Measurements from ENCODE around the gene PRPH. TPM values are rescaled to one million over a fixed set of nuclear protein-coding genes. Genes with fewer than 3 reads are reported as not detected.

The PRPH gene
- total and polyA plus RNA-seq, 9 of the 15 experiments (the other 6 are each of a cell fraction or from before 2014, with no cell fraction given), result 0.27 to 1.9 (median 1.3) TPM; not detected in 1

- TF ChIP-seq SMARCB1 (IDR thresholded peaks at IDR 0.05; ENCODE audit: insufficient read length, low read depth) (no peak), NR2F6 (CRISPR knock-in tag; IDR thresholded peaks at IDR 0.05) (no peak), CC2D1A (IDR thresholded peaks at IDR 0.05) (no peak)
Observed at GRCh38 chr12:49287876-49288275, 7.1 kb upstream of the PRPH start (continued).

GRCh38 chr12:49288412-49288853 lies 6.5 kb upstream of the PRPH start:
- no peaks in the 10 kb centered on the region; the same call in 2 of the 3 replicates for H3K79me2 ChIP-seq (ENCODE audit: control insufficient read depth, insufficient read depth, low read length)
- H3K27ac ChIP-seq (ENCODE audit: extremely low read depth, low read depth, low read length), result no peak overlapping the region
- WGBS (ENCODE audit: insufficient coverage, low coverage, missing lambda C conversion rate), result under 1% methylated on average over 11 of the region's 11 CpGs
- H4K20me1 ChIP-seq (replicated peaks; ENCODE audit: control insufficient read depth, insufficient read depth, low read length), result peaks cover 3% of the 10 kb centered on the region; the same call in 1 of the 2 replicates
- FAIRE-seq (peak; percentile 99), DNase-seq (ENCODE audit: extremely low read depth in 1 of 4, low spot score in 3 of 4) (peak; percentile 68 to 77 (median 76)), ATAC-seq (peak; percentile 65)
- no TSS peak for BruUV-seq (replicated peaks)
- H3K9me3 ChIP-seq (replicated peaks; ENCODE audit: control insufficient read depth, insufficient read depth, low read depth, low read length), result no peaks in the 10 kb centered on the region
- no peaks in the 10 kb centered on the region for H3K36me3 ChIP-seq (ENCODE audit: control insufficient read depth, insufficient read depth, low read length)
- POLR2A ChIA-PET, result interaction anchor here (1.2 to 2.5 kb wide), 7 partner anchors 13 to 54 kb away, joined by 4 to 9 read pairs (median 6); partner anchors contain the start of genes TROAP and TUBA1C
- peaks cover 5 to 14% of the 10 kb centered on the region in 2 experiments for H3K4me1 ChIP-seq (replicated peaks in 1 of 2; ENCODE audit: control insufficient read depth in 2 of 2, insufficient read depth in 2 of 2, low read length in 2 of 2)
- in situ Hi-C loops (cut with MboI), result loop anchor here (5.0 kb wide), 2 partner anchors 49 to 234 kb away; partner anchors contain the start of gene C1QL4
- no peak overlapping the region for H3K4me3 ChIP-seq
- H2AFZ ChIP-seq (ENCODE audit: low read depth, low read length), result 0 out of 2 replicates have a peak overlapping the region, but pooled peaks have one; percentile 13
- no peak overlapping the region for H3K4me2 ChIP-seq (ENCODE audit: insufficient read depth, low read length)
- no peak overlapping the region for H3K9ac ChIP-seq (ENCODE audit: insufficient read depth in 1 of 2, low read depth in 2 of 2, low read length in 2 of 2)
- H3K27me3 ChIP-seq (ENCODE audit: control insufficient read depth in 2 of 2, insufficient read depth in 2 of 2, low read length in 2 of 2), result no peaks in the 10 kb centered on the region
- CTCF ChIA-PET (ENCODE audit: low intra/inter-chr PET ratio), result interaction anchor here (0.5 to 3.8 kb wide), 11 partner anchors 8 to 226 kb away, joined by 3 to 49 read pairs (median 4); partner anchors contain the start of gene C1QL4
- no peaks in the 10 kb centered on the region for H3K9me1 ChIP-seq (ENCODE audit: control insufficient read depth, insufficient read depth, low read length)
- intact Hi-C loops (cut with micrococcal nuclease), result loop anchor here (1.0 kb wide), 2 partner anchors 54 to 69 kb away; no protein-coding TSS in a partner anchor
- TF ChIP-seq MCM2 (IDR thresholded peaks at IDR 0.05; ENCODE audit: low read depth) (no peak), STAG1 (CRISPR knock-in tag; IDR thresholded peaks at IDR 0.05; ENCODE audit: borderline replicate concordance) (peak; percentile 37; the same call in 1 of the 2 replicates), USF2 (CRISPR knock-in tag; IDR thresholded peaks at IDR 0.05) (no peak), VEZF1 (CRISPR knock-in tag; IDR thresholded peaks at IDR 0.05) (peak; percentile 40; the same call in 1 of the 2 replicates), NFE2 (IDR thresholded peaks at IDR 0.05; ENCODE audit: low read depth) (peak; percentile 15; the same call in 1 of the 2 replicates), CREB1 (IDR thresholded peaks at IDR 0.05) (peak; percentile 50; the same call in 1 of the 2 replicates), CREB1 (CRISPR knock-in tag; IDR thresholded peaks at IDR 0.05) (peak; percentile 82), DIDO1 (tag; IDR thresholded peaks at IDR 0.05; ENCODE audit: low read depth) (no peak), KLF6 (CRISPR knock-in tag; IDR thresholded peaks at IDR 0.05; ENCODE audit: borderline replicate concordance) (no peak), RHOXF2B (CRISPR knock-in tag; conservative IDR thresholded peaks at IDR 0.05) (no peak), SIN3B (IDR thresholded peaks at IDR 0.05; ENCODE audit: low read depth) (0 out of 2 replicates have a peak, but pooled peaks have one; percentile 30), SMARCC2 (IDR thresholded peaks at IDR 0.05; ENCODE audit: low read depth) (no peak), E2F6 (IDR thresholded peaks at IDR 0.05; ENCODE audit: borderline replicate concordance in 1 of 2, extremely low read depth in 1 of 2, insufficient read depth in 1 of 2, insufficient read length in 1 of 2, low read depth in 1 of 2, low read length in 1 of 2, poor library complexity in 1 of 2, severe bottlenecking in 1 of 2) (no peak), POLR3A (IDR thresholded peaks at IDR 0.05; ENCODE audit: borderline replicate concordance, extremely low read depth, insufficient read depth, insufficient read length) (no peak), CBX5 (IDR thresholded peaks at IDR 0.05; ENCODE audit: borderline replicate concordance, low read depth) (no peak)

Measured in K562 (cell line).